HG03159 (cell line): ENCODE results near the gene SPTBN1.

Experiments
- ATAC-seq: cut with Tn5 transposase; IDR thresholded peaks from one replicate; pipeline ENCODE4 v1.9.1; 2021; ENCODE audit warnings: mild to moderate bottlenecking, moderate library complexity; ENCODE audit not compliant: unreplicated experiment

The SPTBN1 gene

GRCh38 chr2:54455563-54456361, at the start of gene SPTBN1:
TSS of gene SPTBN1 (plus strand) at chr2:54456327. CDS start at chr2:54526419, 70,092 bp downstream.
- ATAC-seq, result no peak

DNA sequence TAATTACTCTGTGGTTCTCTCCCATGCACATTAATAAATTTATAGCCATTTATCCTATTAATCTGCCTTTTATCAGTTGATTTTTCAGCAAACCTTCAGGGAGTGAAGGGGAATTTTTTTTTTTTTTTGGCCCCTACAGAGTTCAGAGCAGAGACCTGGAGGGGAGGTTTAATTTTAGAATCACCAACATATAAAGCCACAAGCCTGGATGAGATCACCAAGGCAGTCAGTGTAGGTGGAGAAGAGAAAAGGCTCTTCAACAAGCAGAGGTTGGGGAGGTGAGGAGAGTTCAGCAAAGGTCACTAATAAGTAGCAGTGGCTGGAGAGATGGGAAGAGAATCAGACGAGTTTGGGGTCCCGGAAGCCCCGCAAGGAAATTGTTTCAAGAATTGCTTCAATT, 48.4 kb upstream of the SPTBN1 start:
- ATAC-seq, result no peak

DNA sequence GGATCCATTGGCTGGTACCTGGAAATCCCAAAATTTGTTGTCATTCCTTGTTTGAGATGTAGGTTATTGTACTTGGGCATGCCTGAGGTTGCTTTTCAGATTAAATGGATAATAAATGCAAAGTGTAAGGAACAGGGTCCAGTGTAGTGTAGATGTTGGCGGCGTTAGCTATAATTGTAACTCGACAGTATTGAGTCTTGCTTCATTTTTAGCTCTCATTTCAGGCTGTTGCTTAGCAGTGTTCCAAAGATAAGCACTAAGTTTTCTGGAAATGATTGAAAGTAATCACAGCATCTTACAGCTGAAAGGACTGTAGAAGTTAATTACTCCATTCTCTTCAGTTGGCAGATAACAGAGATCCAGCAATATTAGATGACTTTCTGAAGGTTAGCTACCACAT, 47.8 kb upstream of the SPTBN1 start:
- no peak for ATAC-seq

DNA sequence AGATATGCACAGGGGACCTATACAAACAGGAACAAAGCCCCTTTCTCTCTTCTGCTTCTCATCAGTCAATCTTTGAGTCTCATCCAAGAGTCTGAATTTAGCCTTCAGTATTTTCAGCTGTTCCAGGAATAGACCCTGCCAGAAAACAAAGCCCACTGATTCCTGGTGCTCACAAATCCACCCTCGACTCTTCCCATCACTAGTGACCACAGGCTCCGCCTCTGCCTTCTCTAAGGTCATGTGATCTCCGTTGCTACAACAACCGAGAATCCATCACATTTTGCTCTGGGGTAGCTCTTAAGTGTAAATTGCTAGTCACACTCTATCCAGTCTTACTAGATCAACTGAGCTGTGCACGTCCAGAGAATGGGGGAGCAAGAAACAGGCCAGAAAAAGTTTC, 46.4 kb upstream of the SPTBN1 start:
- no peak for ATAC-seq

- no peak for ATAC-seq
Observed at GRCh38 chr2:54411801-54412354, 44.2 kb upstream of the SPTBN1 start.

DNA sequence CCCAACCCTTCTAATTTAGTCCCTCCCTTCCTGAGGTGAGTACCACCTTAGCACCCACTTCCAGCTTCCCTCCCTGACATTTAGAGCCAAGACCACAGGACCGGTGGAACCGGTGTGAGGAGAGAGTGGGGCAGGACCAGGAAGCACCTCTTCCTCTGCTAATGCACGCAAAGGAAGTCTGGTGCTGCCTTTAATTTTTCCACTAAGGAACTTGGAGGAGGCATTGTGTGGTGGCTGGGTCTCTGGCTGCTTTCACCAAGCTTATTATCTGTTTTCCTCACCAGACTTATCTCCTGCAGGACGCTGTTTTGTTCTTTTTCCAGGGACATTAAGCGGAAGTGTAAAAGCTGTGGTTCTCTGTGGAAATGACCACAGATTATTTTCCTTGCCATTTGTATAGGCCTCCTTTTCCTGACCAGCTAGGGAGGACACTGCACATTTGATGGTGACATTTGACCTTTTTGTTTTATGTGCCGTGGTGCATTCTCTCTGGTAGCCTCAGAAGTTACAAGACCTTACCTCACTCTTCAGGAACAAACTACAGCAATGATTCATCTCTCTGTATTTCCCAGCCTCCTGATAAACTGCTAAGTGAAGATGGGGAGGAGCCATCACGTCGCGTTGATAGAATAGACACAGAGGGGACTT, 39.8 kb upstream of the SPTBN1 start:
- ATAC-seq, result no peak

DNA sequence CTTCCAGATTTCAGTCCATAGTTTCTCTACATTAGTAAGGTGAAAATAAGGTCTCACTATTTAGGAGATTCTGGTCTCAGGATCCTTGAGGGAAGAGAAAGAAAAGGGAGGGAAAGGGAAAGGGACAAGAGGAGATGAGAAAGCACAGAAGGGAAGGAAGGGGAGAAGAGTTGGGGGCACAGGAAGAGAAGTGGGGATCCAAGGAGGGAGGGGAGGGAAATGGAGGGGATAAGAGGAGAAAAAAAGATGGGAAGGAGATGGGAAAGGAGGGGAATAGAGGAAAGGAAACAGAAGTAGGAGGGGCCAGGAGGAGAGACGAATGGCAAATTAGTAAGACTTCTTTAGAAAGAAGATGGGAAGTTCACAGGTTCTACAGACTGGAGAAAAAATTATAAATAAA, 39.2 kb upstream of the SPTBN1 start:
- ATAC-seq, result no peak

DNA sequence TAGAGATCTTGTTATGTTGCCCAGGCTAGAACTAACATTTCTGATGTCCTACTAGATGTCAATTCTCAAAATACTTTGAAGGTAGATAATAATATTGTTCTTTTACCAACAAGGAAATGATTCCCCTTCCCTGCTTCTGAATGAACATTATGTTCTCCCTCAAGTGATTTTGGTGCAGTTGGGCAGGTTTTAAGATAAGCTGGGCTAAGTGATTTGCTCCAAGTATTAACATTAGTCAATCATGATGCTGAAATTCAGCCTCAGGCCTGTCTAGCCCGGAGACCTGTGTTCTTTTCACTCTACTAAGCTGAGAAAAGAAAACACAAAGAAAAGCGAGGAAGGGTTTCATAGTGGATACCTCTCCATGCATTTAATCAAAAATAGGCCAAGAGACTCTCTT, 38.5 kb upstream of the SPTBN1 start:
- ATAC-seq, result no peak

GRCh38 chr2:54419388-54419787, 36.7 kb upstream of the SPTBN1 start:
- ATAC-seq, result no peak

- ATAC-seq, result no peak
Observed at GRCh38 chr2:54419855-54420523, 36.1 kb upstream of the SPTBN1 start.

DNA sequence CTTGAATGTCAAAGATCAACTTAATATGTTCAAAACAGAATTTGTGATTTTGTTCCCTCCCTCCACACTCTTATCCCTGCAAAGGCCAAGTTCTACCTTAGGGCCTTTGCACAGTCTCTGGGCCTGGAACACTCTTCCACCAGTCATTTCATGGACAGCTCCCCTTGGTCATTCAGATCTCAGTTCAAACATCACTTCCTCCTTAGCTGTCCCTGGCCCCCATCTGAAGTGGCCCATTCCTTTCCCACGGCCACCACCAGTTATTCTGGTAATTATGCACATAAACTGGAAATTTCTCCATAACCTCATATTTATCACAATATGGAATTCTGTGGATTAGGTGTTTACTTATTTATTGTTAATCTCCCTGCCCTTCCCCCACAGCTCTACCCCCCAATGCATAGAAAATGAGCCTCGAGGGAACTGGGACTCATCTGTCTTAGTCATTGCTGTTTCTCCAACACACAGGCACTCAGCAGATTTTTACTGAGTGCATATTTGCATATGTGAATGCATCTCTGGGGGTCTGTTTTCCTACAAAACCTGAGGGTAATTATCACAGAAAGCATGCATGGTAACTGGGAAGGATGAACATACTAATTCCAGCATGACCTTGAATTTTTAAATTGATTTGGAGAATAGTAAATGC, 35.5 kb upstream of the SPTBN1 start:
- ATAC-seq, result no peak

GRCh38 chr2:54422072-54422581, 34.0 kb upstream of the SPTBN1 start:
- ATAC-seq, result no peak

DNA sequence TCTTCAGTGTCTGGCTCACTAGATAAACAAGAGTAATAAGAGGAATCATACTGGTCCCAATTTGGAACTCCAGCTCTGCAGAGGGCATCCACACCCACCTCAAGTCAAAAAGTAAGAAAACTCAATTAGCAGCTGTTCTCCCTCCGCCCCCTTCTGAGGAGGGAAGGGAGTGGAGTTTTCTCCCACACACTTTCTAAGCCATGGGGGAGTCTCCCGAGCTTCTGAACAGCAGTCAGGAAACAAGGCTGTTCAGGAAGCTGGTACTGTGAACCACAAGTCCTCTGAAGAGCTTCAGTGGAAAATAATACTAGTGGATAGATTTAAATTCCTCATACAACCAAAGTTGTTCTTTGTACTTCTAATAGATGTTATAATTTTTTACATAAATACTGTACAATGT, 32.9 kb upstream of the SPTBN1 start:
- no peak for ATAC-seq

DNA sequence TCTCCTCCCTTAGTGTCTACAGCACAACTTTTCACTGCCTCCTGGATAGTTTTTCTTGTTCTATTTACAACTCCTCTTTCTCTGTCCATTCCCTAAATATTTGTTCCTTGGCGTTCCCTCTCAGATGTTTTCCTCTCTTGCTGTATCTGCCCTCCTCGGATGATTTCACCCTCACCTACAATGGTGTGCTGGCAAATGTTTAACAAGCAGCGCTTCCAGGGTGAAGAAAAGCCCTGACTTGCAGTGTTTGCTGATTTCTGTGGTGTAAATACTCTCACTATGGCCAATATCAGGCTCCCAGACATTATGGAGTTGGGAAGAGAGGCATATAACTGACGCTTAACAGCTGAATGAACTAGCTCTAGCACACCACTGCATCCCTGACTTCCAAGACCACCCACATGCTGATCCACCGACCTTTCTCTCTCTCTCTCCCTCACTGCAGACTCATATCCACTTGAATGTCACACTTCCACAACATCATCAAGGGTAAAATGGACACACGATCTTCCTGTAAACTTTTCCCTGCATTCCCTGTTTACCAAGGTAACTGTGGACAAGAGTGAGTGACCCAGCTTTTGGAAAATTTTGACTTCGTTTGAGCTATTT, 31.5 kb upstream of the SPTBN1 start:
- no peak for ATAC-seq

GRCh38 chr2:54428108-54428831, 27.9 kb upstream of the SPTBN1 start:
- ATAC-seq, result no peak

DNA sequence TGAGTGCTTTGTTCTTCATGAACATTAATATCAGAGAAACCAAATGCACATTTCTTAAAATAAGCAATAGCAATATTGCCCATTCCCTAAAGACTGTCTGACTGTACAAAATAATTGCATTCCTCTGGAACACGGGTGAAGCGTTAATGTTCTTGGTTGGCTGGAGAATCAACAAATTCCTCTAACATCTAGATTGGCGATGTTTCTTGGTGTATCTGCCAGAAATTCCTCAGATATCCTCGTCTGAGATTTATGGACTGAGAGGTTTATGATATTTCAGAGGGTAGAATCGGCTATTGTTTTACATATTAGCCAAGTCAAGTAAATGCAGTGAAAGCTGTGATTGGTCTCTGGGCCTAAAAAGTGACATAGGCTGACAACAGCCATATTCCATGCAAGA, 27.1 kb upstream of the SPTBN1 start:
- ATAC-seq, result no peak

- ATAC-seq, result no peak
Observed at GRCh38 chr2:54429811-54430551, 26.1 kb upstream of the SPTBN1 start.

- no peak for ATAC-seq
Observed at GRCh38 chr2:54430649-54431048, 25.5 kb upstream of the SPTBN1 start.
